ENCODE measurements around the gene BANK1. TPM values are rescaled to one million over a fixed set of nuclear protein-coding genes. Genes with fewer than 3 reads are reported as not detected.

BANK1 gene
- total and polyA plus RNA-seq, 2 of the 4 experiments (the other 2 are of a cell fraction): under 0.01 to 0.51 TPM

- no peak overlapping the region for H3K4ac ChIP-seq (ENCODE audit: low read depth, low read length)
- no peak overlapping the region for H3K4me2 ChIP-seq (ENCODE audit: low read depth, low read length)
- no peaks in the 10 kb centered on the region for H3K79me1 ChIP-seq (ENCODE audit: low read depth in 1 of 2, low read length in 2 of 2)
- no peaks in the 10 kb centered on the region for H3K4me1 ChIP-seq (ENCODE audit: control insufficient read depth, insufficient read depth, low read length)
- no peak overlapping the region for H2AK9ac ChIP-seq (replicated peaks; ENCODE audit: low read depth, low read length, poor library complexity)
- WGBS, 2 experiments (ENCODE audit: extremely low coverage in 2 of 2, insufficient read length in 1 of 2): no CpG with 5 or more reads among the region's 1 CpG
- no peak overlapping the region for H2AK5ac ChIP-seq (ENCODE audit: low read depth, low read length)
- CTCF ChIA-PET: no interaction called here
- ATAC-seq (ENCODE audit: low read depth): no peak
- in situ Hi-C loops (cut with MboI; ENCODE audit: low sequenced_read_pairs): no loop called here
- no TSS peak for BruUV-seq (replicated peaks)
- no peak overlapping the region for H3K27ac ChIP-seq (ENCODE audit: insufficient read depth, low read length)
- TF ChIP-seq CHD1 (IDR thresholded peaks at IDR 0.05; ENCODE audit: low read depth, low read length) (no peak), POLR2A (IDR thresholded peaks at IDR 0.05; ENCODE audit: low read depth, low read length) (no peak), ELK1 (IDR thresholded peaks at IDR 0.05; ENCODE audit: borderline replicate concordance, low read depth, low read length) (no peak), MXI1 (IDR thresholded peaks at IDR 0.05; ENCODE audit: borderline replicate concordance, low read depth, low read length) (no peak), MAZ (IDR thresholded peaks at IDR 0.05; ENCODE audit: borderline replicate concordance, low read depth, low read length) (no peak), RCOR1 (IDR thresholded peaks at IDR 0.05; ENCODE audit: insufficient replicate concordance, low read length) (no peak), RAD21 (IDR thresholded peaks at IDR 0.05; ENCODE audit: low read length) (no peak), CTCF (conservative IDR thresholded peaks at IDR 0.05; ENCODE audit: low read depth, low read length) (no peak), RFX5 (IDR thresholded peaks at IDR 0.05; ENCODE audit: low read depth, low read length) (no peak), MAFK (IDR thresholded peaks at IDR 0.05; ENCODE audit: low read depth, low read length) (no peak), NFE2L2 (IDR thresholded peaks at IDR 0.05; ENCODE audit: low read depth, low read length) (no peak), CEBPB (IDR thresholded peaks at IDR 0.05; ENCODE audit: low read depth, low read length) (no peak), FOS (IDR thresholded peaks at IDR 0.05; ENCODE audit: low read depth, low read length) (no peak), SMC3 (IDR thresholded peaks at IDR 0.05; ENCODE audit: low read depth, low read length) (no peak), BHLHE40 (IDR thresholded peaks at IDR 0.05; ENCODE audit: low read depth, low read length) (no peak), USF2 (IDR thresholded peaks at IDR 0.05; ENCODE audit: low read depth, low read length) (no peak)
- H4K5ac ChIP-seq (ENCODE audit: low read depth, low read length): no peak overlapping the region
- no peak for DNase-seq
- H2BK120ac ChIP-seq (ENCODE audit: low read depth, low read length): no peak overlapping the region
- H3K9ac ChIP-seq (ENCODE audit: low read depth, low read length): no peak overlapping the region
- intact Hi-C loops (cut with micrococcal nuclease): no loop called here
- H3K14ac ChIP-seq (replicated peaks; ENCODE audit: low read depth, low read length): no peak overlapping the region
- H4K91ac ChIP-seq (ENCODE audit: insufficient read depth, low read depth, low read length): no peak overlapping the region
- no peak overlapping the region for H4K8ac ChIP-seq (ENCODE audit: low read depth in 2 of 2, low read length in 2 of 2)
- no peaks in the 10 kb centered on the region for H3K36me3 ChIP-seq (ENCODE audit: control insufficient read depth, insufficient read depth, low read length)
- no peak overlapping the region for H2BK20ac ChIP-seq (ENCODE audit: low read depth, low read length)
- dilution Hi-C loops (cut with HindIII; ENCODE audit: low sequenced_read_pairs, unreplicated experiment): no loop called here
- H2AFZ ChIP-seq (replicated peaks; ENCODE audit: low read length, poor library complexity): no peak overlapping the region
- H3K56ac ChIP-seq (ENCODE audit: extremely low read depth, insufficient read depth, low read length): no peak overlapping the region
- H2BK5ac ChIP-seq (ENCODE audit: low read depth, low read length, poor library complexity, severe bottlenecking): no peak overlapping the region
- no peaks in the 10 kb centered on the region for H4K20me1 ChIP-seq (ENCODE audit: insufficient read depth, low read length)
- H3K9me1 ChIP-seq (ENCODE audit: insufficient read depth, low read length): no peaks in the 10 kb centered on the region
- no peak overlapping the region for H3K23ac ChIP-seq (ENCODE audit: low read depth, low read length)
- H3K27me3 ChIP-seq (ENCODE audit: control insufficient read depth, insufficient read depth, low read length): no peaks in the 10 kb centered on the region
- H2BK15ac ChIP-seq (ENCODE audit: low read depth, low read length): no peak overlapping the region
- POLR2A ChIA-PET (ENCODE audit: unreplicated experiment): no interaction called here
- no peaks in the 10 kb centered on the region for H3K9me3 ChIP-seq (ENCODE audit: control insufficient read depth, insufficient read depth, low read length)
- H3K4me3 ChIP-seq (ENCODE audit: insufficient read depth, low read depth, low read length): no peak overlapping the region
- no peak overlapping the region for H3K18ac ChIP-seq (ENCODE audit: low read depth, low read length)
Measured at GRCh38 chr4:102076622-102077021, 286.1 kb downstream of the BANK1 start.
